ENCODE measurements around the gene MYT1. TPM values are rescaled to one million over a fixed set of nuclear protein-coding genes. Genes with fewer than 3 reads are reported as not detected.

Gene MYT1
- total RNA-seq, 4 donors from 2014 or later = 0.34 TPM; not detected in 3

GRCh38 chr20:64166721-64167615 lies 2.7 kb downstream of the MYT1 start:
- TF ChIP-seq POLR2AphosphoS5 (IDR thresholded peaks at IDR 0.05) (no peak), EP300 (IDR thresholded peaks at IDR 0.05) (no peak), POLR2A (IDR thresholded peaks at IDR 0.05) (no peak)
- TF ChIP-seq, protein P1, sequence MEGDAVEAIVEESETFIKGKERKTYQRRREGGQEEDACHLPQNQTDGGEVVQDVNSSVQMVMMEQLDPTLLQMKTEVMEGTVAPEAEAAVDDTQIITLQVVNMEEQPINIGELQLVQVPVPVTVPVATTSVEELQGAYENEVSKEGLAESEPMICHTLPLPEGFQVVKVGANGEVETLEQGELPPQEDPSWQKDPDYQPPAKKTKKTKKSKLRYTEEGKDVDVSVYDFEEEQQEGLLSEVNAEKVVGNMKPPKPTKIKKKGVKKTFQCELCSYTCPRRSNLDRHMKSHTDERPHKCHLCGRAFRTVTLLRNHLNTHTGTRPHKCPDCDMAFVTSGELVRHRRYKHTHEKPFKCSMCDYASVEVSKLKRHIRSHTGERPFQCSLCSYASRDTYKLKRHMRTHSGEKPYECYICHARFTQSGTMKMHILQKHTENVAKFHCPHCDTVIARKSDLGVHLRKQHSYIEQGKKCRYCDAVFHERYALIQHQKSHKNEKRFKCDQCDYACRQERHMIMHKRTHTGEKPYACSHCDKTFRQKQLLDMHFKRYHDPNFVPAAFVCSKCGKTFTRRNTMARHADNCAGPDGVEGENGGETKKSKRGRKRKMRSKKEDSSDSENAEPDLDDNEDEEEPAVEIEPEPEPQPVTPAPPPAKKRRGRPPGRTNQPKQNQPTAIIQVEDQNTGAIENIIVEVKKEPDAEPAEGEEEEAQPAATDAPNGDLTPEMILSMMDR (IDR thresholded peaks at IDR 0.05) = no peak
- 67% methylated on average over 14 of the region's 18 CpGs for WGBS
- H3K9me3 ChIP-seq = no peaks in the 10 kb centered on the region
- H3K27me3 ChIP-seq = peaks cover 90% of the 10 kb centered on the region
- H3K4me3 ChIP-seq = no peak overlapping the region
- H3K36me3 ChIP-seq = no peaks in the 10 kb centered on the region
- no peak for DNase-seq (ENCODE audit: low spot score in 2 of 2)
- H3K27ac ChIP-seq = no peak overlapping the region
- no peaks in the 10 kb centered on the region for H3K4me1 ChIP-seq

GRCh38 chr20:64167676-64168075 lies 3.4 kb downstream of the MYT1 start:
- no peak overlapping the region for H3K27ac ChIP-seq
- WGBS = 61% methylated on average over 10 of the region's 11 CpGs
- DNase-seq (ENCODE audit: low spot score in 2 of 2) = no peak
- no peak overlapping the region for H3K4me3 ChIP-seq
- no peak for TF ChIP-seq POLR2AphosphoS5 (IDR thresholded peaks at IDR 0.05)
- no peaks in the 10 kb centered on the region for H3K9me3 ChIP-seq
- no peaks in the 10 kb centered on the region for H3K4me1 ChIP-seq
- H3K36me3 ChIP-seq = no peaks in the 10 kb centered on the region
- peaks cover 89% of the 10 kb centered on the region for H3K27me3 ChIP-seq

GRCh38 chr20:64168381-64169090 lies 4.3 kb downstream of the MYT1 start:
- Histone ChIP-seq H3K4me1 (no peaks in the 10 kb centered on the region), H3K4me3 (no peak overlapping the region), H3K9me3 (no peaks in the 10 kb centered on the region), H3K36me3 (no peaks in the 10 kb centered on the region), H3K27ac (no peak overlapping the region), H3K27me3 (peaks cover 89% of the 10 kb centered on the region)
- DNase-seq (ENCODE audit: low spot score in 2 of 2) = no peak
- WGBS = 60% methylated on average over 11 of the region's 12 CpGs
- TF ChIP-seq POLR2AphosphoS5 (IDR thresholded peaks at IDR 0.05) (no peak), EP300 (IDR thresholded peaks at IDR 0.05) (no peak), POLR2A (IDR thresholded peaks at IDR 0.05) (no peak)
- TF ChIP-seq, protein P1 (IDR thresholded peaks at IDR 0.05) = no peak

GRCh38 chr20:64169091-64169560 lies 4.9 kb downstream of the MYT1 start:
- H3K4me1 ChIP-seq = no peaks in the 10 kb centered on the region
- no peak overlapping the region for H3K27ac ChIP-seq
- no peak overlapping the region for H3K4me3 ChIP-seq
- H3K9me3 ChIP-seq = no peaks in the 10 kb centered on the region
- no peaks in the 10 kb centered on the region for H3K36me3 ChIP-seq
- TF ChIP-seq POLR2AphosphoS5 (IDR thresholded peaks at IDR 0.05) (no peak), EP300 (IDR thresholded peaks at IDR 0.05) (no peak), POLR2A (IDR thresholded peaks at IDR 0.05) (no peak)
- TF ChIP-seq, protein P1 (IDR thresholded peaks at IDR 0.05) = no peak
- DNase-seq (ENCODE audit: low spot score in 2 of 2) = no peak
- 68% methylated on average over 4 of the region's 10 CpGs for WGBS
- peaks cover 84% of the 10 kb centered on the region for H3K27me3 ChIP-seq

GRCh38 chr20:64171211-64171610 lies 7.0 kb downstream of the MYT1 start:
- 87% methylated on average over 8 of the region's 8 CpGs for WGBS
- Histone ChIP-seq H3K4me3 (no peak overlapping the region), H3K36me3 (no peaks in the 10 kb centered on the region), H3K9me3 (no peaks in the 10 kb centered on the region), H3K4me1 (no peaks in the 10 kb centered on the region), H3K27ac (no peak overlapping the region), H3K27me3 (peaks cover 64% of the 10 kb centered on the region)
- DNase-seq (ENCODE audit: low spot score in 2 of 2) = no peak
- TF ChIP-seq POLR2A (IDR thresholded peaks at IDR 0.05) = no peak
- TF ChIP-seq EP300 (IDR thresholded peaks at IDR 0.05) = no peak
- TF ChIP-seq POLR2AphosphoS5 (IDR thresholded peaks at IDR 0.05) = no peak
- TF ChIP-seq, protein P1 (IDR thresholded peaks at IDR 0.05) = no peak
